GM21515 (cell line): Measurements from ENCODE around the gene CMTM3.
"Not testable (repeated sequence)": the region's sequence is repeated elsewhere in the genome, so short reads cannot be mapped to it uniquely, and the experiment has no call there.

ENCODE experiments used
- ATAC-seq: cut with Tn5 transposase; IDR thresholded peaks from one replicate; pipeline ENCODE4 v1.9.1; 2021; ENCODE audit not compliant: unreplicated experiment

The CMTM3 gene, protein sequence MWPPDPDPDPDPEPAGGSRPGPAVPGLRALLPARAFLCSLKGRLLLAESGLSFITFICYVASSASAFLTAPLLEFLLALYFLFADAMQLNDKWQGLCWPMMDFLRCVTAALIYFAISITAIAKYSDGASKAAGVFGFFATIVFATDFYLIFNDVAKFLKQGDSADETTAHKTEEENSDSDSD

DNA sequence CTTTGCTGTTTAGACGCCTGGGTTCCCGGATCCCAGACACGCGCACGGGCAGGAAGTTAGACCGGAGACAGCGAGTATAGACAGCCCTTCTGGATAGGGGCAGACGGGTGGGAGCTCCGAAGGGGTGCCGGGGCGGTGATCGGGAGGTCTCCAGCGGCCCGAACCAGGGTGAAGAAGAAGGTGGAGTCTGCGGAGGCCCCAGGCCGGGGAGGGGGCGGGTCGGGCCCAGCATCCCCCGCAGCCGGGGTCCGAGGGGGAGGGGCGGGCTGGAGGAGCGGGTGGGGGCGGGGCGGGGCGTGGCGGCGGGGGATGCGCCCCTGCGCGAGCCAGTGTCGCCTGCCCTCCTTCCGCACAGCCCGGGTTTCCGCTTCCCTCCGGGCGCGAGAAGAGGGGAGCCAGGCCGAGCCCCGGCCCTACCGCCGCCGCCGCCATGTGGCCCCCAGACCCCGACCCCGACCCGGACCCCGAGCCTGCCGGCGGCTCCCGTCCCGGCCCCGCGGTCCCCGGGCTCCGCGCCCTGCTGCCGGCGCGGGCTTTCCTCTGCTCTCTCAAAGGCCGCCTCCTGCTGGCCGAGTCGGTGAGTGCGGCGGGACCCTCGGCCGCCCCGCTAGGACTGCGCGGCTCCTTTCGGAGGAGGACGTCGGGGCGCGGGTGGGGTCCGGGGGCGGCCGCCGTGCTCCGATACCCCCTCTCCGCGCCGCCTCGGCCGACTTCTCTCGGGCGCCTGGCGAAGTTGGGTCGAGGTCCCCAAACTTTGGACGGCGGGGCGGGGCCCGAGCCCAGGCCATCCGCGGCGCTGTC lies at the start of gene CMTM3:
Gene CMTM3 (plus strand): TSS at position 329 of the 801 bp plus-strand sequence. CDS start 102 bp downstream, at position 431.
- peak; percentile 49 for ATAC-seq

DNA sequence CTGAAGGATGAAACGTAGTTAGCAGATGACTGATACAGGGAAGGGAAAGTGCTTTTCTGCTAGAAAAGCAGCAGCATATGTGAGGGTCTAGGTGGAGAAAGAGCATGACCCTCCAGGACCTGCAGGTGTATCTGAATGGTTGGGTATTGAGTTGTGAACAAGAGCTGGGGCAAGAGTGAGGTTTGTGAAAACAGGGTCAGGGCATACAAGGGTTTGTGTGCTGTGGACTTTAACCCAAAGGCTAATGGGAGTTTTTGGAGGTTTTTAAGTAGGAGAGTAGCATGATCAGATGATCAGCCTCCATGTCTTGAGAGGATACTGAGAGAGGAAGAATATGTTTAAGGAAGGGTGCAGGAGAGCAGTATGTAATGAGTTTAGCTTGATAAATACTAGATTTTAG lies 44.4 kb upstream of the CMTM3 start:
- no peak for ATAC-seq

DNA sequence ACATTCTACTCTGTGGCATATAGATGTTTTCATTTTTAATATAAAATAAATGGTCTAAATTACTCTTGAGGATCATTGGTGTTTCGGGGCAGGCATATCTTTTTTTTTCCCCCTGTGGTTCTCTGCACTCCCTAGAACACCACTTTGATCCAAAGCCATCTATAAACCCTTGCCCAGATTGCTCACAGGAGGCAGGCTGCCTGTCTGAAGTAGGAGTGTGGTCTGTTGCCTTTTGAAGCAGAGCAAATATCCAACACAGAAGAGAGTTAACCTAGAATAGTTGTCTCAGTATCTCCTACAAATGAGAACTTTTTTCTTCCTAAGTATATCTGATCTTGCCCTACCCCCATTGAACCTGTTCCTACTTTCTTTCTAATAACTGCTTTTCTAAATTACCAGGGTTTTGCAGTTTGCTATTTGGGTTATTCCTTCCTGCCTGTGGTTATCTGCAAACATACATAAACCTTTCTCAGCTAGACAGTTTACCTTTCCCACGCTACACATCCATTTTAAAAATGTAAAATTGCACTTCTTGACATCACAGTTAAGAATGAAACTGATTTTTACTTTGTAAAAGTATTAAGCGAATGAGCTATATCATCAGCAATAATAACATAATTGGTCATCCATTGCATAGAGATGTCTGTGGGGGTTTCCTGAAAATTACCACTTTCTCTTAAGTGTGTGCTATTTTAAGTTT lies 43.0 kb upstream of the CMTM3 start:
- ATAC-seq: no peak

DNA sequence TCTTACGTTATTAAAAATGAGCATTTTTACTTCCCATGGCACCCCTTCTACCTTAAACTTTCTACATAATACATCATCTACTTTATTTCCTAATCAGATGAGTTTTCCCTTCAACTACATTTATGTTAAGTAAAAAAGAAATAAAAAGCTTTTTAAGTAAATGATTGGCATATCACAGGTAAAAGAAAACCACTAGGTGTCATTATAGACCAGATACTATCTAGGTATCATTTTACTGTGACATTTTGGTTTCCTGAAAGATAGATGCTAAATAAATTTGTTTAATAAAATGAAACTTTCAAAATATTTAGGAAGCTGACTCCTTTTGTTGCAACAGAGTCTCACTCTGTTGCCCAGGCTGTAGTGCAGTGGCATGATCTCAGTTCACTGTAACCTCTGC lies 42.1 kb upstream of the CMTM3 start:
- ATAC-seq: no peak

DNA sequence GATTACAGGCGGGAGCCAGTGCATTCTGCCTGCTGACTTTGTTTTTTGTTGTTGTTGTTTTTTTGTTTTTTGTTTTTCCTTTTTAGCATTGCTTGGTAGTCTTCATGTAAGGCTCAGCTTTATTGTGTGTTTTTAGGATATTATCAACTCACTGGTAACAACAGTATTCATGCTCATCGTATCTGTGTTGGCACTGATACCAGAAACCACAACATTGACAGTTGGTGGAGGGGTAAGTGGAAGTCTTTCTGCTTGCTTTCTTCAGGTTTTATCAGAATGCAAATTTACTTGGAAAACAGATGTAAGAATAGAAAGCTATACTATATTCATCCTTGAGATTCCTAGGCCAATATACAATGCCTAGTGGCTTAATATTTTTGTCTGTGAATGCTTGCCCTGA lies 41.5 kb upstream of the CMTM3 start:
- ATAC-seq: no peak

DNA sequence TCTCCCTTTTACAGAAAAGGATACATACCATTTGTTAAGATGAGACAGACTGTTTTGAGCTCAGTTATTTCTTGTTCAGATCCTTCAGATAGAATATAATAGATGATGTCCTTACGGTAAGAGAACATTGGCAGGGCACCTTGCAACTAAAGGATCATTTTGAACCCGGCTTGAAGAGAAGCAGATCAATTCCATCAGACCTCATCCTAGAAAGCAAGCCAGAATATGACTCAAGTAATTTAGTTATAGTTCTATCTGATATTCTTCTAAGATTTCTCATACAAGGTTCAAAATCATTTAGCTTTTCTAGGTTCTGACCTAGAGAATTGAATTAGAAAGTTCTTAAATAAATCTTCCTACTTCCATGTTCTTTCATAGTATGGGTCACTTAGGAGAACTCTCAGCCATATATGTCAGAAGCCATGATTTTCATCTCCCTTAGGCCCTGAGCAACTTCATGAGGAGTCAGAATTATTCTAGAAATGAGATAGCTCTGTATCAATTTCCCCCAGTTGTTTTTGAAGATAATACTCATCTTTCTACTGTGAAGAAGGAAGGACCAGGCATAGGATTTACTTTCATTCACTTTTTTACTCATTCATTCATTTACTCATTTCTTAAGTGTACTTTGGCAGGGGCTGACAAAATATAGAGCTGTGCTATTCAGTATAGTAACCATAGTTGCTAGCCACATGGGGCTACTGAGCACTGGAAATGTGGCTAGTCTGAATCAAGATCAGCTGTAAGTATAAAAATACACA lies 40.8 kb upstream of the CMTM3 start:
- no peak for ATAC-seq

DNA sequence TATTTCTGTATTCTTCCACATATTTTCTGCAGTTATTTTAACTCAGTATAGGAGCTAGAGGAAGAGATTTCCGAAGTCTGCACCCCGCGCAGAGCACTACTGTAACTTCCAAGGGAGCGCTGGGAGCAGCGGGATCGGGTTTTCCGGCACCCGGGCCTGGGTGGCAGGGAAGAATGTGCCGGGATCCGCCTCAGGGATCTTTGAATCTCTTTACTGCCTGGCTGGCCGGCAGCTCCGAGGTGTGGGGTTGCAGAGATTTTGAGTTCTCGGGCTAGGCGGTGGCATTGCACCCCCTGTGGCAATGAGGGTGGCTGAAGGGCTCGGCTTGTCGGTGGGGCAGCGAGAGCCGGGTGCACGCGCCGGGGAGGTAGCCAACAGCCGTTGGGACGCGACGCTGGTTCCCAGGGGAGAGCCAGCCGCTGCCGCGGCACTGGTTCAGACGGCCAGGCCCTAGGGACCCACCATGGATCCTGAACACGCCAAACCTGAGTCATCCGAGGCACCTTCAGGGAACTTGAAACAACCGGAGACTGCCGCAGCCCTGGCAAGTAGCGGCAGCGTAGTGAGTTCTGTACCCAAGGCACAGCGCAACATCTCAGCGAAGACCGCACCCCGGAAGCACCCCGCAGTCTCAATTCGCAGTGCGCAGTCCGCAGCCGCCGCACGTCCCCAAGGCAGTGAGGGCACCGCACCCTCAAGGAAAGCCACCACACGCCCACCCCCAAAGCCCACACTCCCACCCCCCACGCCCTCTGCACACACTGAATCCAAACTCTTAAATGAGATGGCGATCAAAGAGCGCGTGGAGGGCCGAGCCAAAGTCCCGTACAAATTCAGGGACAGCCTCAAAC lies 38.2 kb upstream of the CMTM3 start, which contains the start of gene CMTM1:
Gene CMTM1 (plus strand): TSS at position 389 of the 851 bp plus-strand sequence. CDS start 75 bp downstream, at position 464.
- ATAC-seq: no peak

DNA sequence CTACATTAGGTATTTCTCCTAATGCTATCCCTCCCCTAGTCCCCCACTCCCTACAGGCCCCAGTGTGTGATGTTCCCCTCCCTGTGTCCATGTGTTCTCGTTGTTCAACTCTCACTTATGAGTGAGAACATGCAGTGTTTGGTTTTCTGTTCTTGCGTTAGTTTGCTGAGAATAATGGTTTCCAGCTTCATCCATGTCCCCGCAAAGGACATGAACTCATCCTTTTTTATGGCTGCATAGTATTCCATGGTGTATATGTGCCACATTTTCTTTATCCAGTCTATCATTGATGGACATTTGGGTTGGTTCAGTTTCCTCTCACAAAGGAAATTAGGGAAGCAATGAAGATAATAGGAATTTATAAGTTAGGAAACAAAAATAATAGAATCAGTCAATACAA lies 37.2 kb upstream of the CMTM3 start:
- ATAC-seq: not testable (repeated sequence)

DNA sequence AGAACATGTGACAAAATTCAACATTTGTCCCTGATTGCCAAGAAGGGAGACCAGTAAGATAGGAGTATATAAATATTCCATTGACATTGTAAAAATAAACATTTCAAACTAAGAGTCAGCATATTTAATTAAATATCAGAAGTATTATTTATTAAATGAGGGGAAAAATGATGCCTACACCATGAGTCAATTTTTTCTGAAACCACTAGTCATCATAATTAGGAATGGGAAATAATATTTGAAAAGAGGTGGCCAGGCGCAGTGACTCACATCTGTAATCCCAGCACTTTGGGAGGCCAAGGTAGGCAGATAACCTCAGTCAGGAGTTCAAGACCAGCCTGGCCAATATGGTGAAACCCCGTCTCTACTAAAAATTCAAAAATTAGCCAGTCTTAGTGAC lies 36.1 kb upstream of the CMTM3 start:
- ATAC-seq: no peak

DNA sequence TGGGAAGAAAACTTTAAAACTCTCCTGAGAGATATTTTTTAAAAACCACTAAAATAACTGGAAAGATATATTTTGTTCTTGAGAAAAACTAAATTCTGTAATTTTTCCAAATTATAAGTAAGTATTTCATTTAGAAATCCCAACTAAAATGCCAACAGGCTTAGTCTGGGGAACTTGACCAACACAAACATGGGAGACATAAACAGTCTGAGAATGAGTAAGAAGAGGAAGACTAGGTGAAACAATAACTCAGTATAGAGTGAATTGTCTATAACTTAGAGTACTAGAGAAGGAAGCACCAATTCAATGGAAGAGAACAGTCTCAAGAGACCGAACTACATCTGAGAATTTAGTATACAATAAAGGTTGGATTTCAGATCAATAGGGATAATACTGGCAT lies 35.4 kb upstream of the CMTM3 start:
- ATAC-seq: no peak

DNA sequence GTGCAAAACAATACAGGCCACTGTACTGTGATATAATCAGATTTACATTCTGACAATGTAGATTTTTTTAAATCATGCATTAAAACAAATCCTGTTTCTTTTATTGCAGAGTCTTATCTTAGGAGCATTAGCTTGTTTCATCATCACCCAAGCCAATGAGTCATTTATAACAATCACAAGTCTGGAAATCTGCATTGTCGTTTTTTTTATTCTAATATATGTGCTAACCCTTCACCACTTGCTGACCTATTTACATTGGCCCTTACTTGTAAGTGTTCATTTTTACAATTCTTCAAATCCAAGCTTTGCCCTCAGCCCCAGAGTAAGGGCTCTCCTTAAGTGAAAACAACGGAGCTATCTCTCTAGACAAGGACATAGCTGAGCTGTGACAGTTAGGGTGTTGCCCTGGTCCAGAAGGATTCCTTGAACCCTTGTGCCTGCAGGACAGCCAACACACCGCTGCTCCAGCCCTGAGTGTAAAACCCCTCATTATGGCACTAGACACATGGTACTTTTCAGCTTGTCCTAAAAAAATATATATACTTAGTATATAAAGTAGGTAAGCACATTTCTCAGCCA lies 34.6 kb upstream of the CMTM3 start:
- no peak for ATAC-seq

DNA sequence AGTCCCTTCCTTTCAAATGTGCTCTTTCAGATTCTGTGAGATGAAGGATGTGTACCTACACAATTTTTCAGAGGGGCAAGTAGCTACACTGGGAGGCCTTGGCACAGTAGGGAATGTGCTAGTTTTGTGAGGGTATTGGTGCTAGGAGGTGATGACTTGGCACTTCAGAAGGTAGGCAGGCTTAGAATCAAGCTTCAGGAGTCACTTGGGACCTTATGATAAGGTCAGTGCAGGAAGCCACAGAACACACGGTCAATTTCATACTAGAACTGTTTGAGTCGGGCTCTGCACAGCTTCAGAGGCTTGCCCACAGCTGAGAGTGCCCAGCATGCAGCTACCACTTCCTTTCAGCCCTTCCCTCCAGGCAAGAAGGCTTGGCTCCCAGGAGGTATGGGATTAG lies 32.1 kb upstream of the CMTM3 start:
- no peak for ATAC-seq

DNA sequence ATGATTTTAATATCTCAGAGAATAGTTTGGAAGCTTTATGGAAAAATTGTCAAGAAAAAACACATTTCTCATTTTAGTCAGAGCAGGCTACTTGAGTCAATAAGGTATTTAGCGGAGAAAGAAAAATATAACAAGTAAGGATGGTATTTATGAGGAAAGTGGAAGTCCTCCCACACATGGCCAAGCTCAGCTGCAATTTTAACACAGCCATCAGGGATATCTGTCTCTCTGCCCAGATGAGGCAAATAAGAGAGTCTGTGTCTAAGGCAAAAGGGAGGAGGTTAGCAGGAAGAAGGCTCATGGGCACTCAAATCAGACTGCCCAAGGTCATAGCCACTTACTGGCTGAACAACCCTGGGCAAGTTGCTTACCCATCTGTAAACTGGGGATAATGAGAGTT lies 30.4 kb upstream of the CMTM3 start:
- no peak for ATAC-seq

DNA sequence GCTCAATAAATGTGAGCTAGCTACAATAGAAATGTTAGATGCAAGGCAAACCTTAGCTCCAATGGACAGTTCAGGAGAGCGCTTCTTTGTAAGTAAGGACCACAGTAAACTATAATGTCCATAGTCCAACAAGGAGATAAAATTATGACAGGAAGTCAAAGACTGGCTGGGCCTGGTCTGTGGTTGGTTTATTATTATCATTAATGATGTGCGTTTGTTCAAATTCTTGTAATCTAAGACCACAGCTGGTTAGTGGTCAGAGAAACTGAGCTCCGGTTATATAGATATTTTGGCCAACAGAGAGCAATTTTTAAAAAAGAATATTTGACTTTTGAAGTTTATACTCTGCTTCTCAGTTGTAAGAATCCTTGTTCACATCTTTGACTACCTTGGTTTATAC lies 30.0 kb upstream of the CMTM3 start:
- no peak for ATAC-seq

DNA sequence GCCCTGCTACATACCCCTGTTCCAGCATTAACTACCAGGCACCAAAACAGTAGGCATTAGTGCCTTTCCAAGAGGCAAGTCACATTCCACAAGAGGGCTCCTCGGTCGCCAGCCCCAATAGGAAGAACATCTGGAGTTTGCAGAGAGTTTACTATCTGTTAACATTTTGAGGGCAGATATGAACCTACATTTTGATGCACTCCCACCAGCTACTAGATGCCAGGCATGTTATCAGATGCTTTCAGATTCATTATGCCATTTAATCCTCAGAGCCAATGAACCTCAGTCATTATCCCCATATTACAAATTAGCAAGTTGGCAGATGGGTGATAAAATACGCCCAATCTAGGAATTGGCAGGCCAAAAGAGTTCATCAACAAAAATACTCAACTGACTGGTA lies 29.4 kb upstream of the CMTM3 start:
- ATAC-seq: no peak

DNA sequence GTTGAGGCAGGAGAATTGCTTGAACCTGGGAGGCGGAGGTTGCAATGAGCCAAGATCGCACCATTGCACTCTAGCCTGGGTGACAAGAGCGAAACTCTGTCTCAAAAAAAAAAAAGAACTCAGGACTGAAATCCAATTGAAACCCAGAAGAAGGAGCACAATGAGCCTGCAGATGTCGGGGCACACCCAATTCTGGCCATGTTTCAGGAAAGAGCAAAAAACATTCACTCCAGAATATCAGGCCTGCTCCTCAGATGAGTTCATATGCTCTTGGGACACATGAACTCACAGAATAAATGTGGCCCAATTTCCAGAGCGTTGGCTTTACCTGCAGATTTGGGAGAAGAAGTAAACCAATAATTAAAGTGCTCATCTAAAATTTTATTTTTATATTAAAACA lies 28.2 kb upstream of the CMTM3 start:
- no peak for ATAC-seq

DNA sequence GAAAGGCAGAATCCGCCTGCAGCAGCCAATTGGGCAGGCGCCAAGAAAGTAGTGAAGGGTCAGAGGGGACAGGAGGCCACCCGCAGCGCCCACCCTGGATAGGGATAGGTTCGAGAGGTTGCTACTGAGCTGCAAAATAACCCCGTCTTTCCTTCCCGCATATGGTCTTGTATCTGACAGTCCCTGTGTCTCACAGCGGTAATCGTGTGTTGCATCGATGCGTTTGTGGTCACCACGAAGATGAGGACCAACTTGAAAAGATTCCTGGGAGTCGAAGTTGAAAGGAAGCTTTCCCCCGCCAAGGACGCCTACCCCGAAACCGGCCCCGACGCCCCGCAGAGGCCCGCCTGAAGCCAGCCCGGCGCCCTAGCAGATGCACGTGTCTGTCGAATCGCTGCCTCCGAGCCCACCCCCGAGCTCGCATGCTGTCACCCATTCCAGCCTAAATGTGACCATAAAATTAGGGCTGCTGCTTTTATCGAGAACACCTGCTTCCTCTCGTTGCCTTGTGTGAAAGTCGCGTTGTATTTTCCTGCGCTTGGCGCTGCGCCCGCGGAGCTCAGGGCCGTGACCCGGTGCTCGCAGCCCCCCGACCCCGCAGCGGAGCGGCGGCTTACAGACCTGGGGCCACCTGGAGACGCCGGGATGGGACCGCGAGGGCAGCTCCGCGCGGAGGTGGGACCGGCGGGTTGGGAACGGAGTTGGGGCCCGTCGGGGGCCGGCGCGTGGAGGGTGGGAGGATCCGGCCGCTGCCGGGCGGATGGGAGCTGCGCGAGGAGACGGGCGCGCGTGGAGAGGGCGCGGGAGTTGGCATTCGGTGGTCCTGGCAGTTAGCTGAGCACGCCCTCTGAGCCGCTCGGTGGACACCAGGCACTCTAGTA lies 25.6 kb upstream of the CMTM3 start, which contains the start of gene CMTM2:
Gene CMTM2 (plus strand): TSS at position 813 of the 881 bp plus-strand sequence. CDS start 145 bp downstream, outside the sequence.
- ATAC-seq: no peak

DNA sequence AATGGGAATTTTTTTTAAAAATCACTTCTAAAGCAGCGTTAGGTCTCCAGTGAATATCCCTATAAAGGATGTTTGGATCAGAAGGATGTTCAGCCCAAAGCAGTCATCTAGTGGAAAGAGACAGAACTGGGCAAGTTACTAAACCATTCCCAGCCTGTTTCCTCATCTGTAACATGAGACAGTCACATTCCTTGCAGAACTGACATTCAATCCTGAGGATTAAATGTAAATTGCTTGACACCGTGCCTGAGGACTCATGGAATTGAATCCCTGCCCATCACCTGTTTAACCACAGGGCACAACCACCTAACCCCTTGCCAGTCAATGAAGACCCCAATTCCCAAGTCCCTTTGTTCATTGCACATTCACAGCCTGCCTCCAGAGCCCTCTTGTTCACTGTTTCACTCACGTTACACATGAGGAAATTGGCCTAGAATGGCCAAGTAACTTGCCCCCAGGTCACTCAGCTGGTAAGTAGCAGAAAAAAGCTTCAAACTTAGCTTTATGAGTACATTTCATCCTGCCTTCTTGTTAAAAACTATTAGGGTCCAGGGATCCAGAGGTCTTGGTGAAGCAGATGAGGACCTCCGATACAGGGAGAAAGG lies 23.8 kb upstream of the CMTM3 start:
- no peak for ATAC-seq
